B cell (primary cell): Measurements from ENCODE around the gene JARID2. TPM values are rescaled to one million over a fixed set of nuclear protein-coding genes. Genes with fewer than 3 reads are reported as not detected.

Source experiments
- ATAC-seq: fragments of 200-7000 bp; cut with Tn5 transposase; one replicate; pipeline ENCODE4 v1.10.0; 2021; ENCODE audit warnings: low read depth, mild to moderate bottlenecking, moderate number of reproducible peaks, moderate library complexity
- CTCF ChIA-PET: fragments of 350-600 bp; sonication (Branson Sonifier 250); formaldehyde crosslinking; loops from one replicate; lab custom pipeline; 2021; ENCODE audit warnings: antibody characterized with exemption, inconsistent platforms; lab: Charles Lee
- POLR2A ChIA-PET: fragments of 350-600 bp; sonication (Branson Sonifier 250); formaldehyde crosslinking; loops from one replicate; lab custom pipeline; 2021; ENCODE audit warnings: antibody characterized with exemption; lab: Charles Lee
- DNase-seq: peaks from one replicate; pipeline ENCODE4 v3.0.0; 2013
- H2AFZ ChIP-seq: 2 replicates; pipeline ENCODE4 v1.6.1; 2012; ENCODE audit warnings: mild to moderate bottlenecking, low read depth, low read length; ENCODE audit not compliant: insufficient read depth, poor library complexity, severe bottlenecking
- H3K27ac ChIP-seq, 2 donors: 1 replicate in 1 of 2; 2 replicates in 1 of 2; pipeline ENCODE4 v1.5.1; 2012 to 2013; ENCODE audit warnings: low read length in 2 of 2, mild to moderate bottlenecking in 2 of 2, moderate library complexity in 1 of 2
- H3K27me3 ChIP-seq, 4 experiments: fragments of 200-600 bp in 1 of 4; sonication (generic) in 1 of 4; replicated peaks in 1 of 4; 1 replicate in 2 of 4; 2 replicates in 2 of 4; pipeline versions ENCODE4 v1.6.1 to v1.7.0; 2013 to 2016; ENCODE audit warnings: low read length in 3 of 4, mild to moderate bottlenecking in 2 of 4, mixed read lengths in 1 of 4, moderate library complexity in 1 of 4; ENCODE audit not compliant: insufficient read depth in 4 of 4, control insufficient read depth in 3 of 4; ENCODE audit errors: control extremely low read depth in 1 of 4
- H3K36me3 ChIP-seq, 2 experiments: replicated peaks in 1 of 2; 1 replicate in 1 of 2; 2 replicates in 1 of 2; pipeline versions ENCODE4 v1.6.1 to v1.7.1; 2013; ENCODE audit warnings: low read length in 1 of 2; ENCODE audit not compliant: insufficient read depth in 2 of 2, control insufficient read depth in 1 of 2; ENCODE audit errors: control extremely low read depth in 1 of 2, extremely low read depth in 1 of 2
- H3K4me1 ChIP-seq, 2 donors: fragments of 200-600 bp in 1 of 2; sonication (generic) in 1 of 2; 1 replicate in 1 of 2; 2 replicates in 1 of 2; pipeline versions ENCODE4 v1.5.1 to v1.6.1; 2013 to 2017; ENCODE audit warnings: low read length in 2 of 2; ENCODE audit not compliant: control insufficient read depth in 2 of 2, insufficient read depth in 2 of 2
- H3K4me2 ChIP-seq: replicated peaks from 2 replicates; pipeline ENCODE3; 2012; ENCODE audit warnings: mild to moderate bottlenecking, low read depth, low read length; ENCODE audit not compliant: poor library complexity, severe bottlenecking
- H3K4me3 ChIP-seq, 5 experiments: fragments of 200-600 bp in 1 of 5; sonication (generic) in 1 of 5; 1 replicate in 3 of 5; 2 replicates in 2 of 5; pipeline versions ENCODE4 v1.5.1 to v1.7.0; 2011 to 2016; ENCODE audit warnings: low read length in 4 of 5, mild to moderate bottlenecking in 4 of 5, low read depth in 2 of 5, control low read depth in 1 of 5, moderate library complexity in 1 of 5; ENCODE audit not compliant: insufficient read depth in 1 of 5; ENCODE audit errors: control extremely low read depth in 1 of 5, extremely low read depth in 1 of 5
- H3K79me2 ChIP-seq: fragments of 200-600 bp; sonication (generic); one replicate; pipeline ENCODE4 v1.6.0; 2016; ENCODE audit warnings: low read length; ENCODE audit not compliant: control insufficient read depth, insufficient read depth
- H3K9ac ChIP-seq: fragments of 200-600 bp; sonication (generic); 2 replicates; pipeline ENCODE4 v1.6.1; 2017; ENCODE audit warnings: mild to moderate bottlenecking, low read length, moderate library complexity
- H3K9me3 ChIP-seq, 3 donors: one replicate each; pipeline versions ENCODE4 v1.6.1 to v1.7.1; 2013; ENCODE audit warnings: low read length in 2 of 3; ENCODE audit not compliant: control insufficient read depth in 2 of 3, insufficient read depth in 1 of 3; ENCODE audit errors: control extremely low read depth in 1 of 3
- H4K20me1 ChIP-seq: 2 replicates; pipeline ENCODE4 v1.6.0; 2012; ENCODE audit warnings: mild to moderate bottlenecking, low read length; ENCODE audit not compliant: insufficient read depth, control insufficient read depth, poor library complexity, severe bottlenecking
- H3K27ac Mint-ChIP-seq: one replicate; pipeline ENCODE4 v1.8.0; 2021; ENCODE audit warnings: mixed read lengths
- H3K27me3 Mint-ChIP-seq: one replicate; pipeline ENCODE4 v1.8.0; 2021; ENCODE audit warnings: mixed read lengths
- H3K4me1 Mint-ChIP-seq: one replicate; pipeline ENCODE4 v1.8.0; 2021; ENCODE audit warnings: mixed read lengths
- H3K4me3 Mint-ChIP-seq: one replicate; pipeline ENCODE4 v1.8.0; 2021; ENCODE audit warnings: mixed read lengths
- H3K9me3 Mint-ChIP-seq: one replicate; pipeline ENCODE4 v1.8.0; 2022; ENCODE audit warnings: mixed read lengths; ENCODE audit not compliant: insufficient read depth
- EZH2 ChIP-seq: IDR thresholded peaks from 2 replicates; pipeline ENCODE4 v1.6.1; 2012; ENCODE audit warnings: borderline replicate concordance, low read depth, mild to moderate bottlenecking, moderate library complexity, low read length; ENCODE audit not compliant: insufficient read depth, poor library complexity, severe bottlenecking
- WGBS: methylation state at CpG from one replicate; pipeline ENCODE4 v1.1.5; 2013; ENCODE audit warnings: missing lambda C conversion rate; ENCODE audit not compliant: insufficient coverage; 5-methylcytosine and 5-hydroxymethylcytosine counted together
- intact Hi-C: fragments of 100-400 bp; cut with micrococcal nuclease; formaldehyde crosslinking; loops from one replicate; pipeline ENCODE4 v1.10.0; 2022
- polyA plus RNA-seq: library from polyadenylated mRNA; depleted of rRNA; stranded (reverse); fragments of >200 nt; gene quantifications from 2 replicates; pipeline ENCODE4 v1.2.3, GENCODE V29; 2012
- total RNA-seq, 2 donors: library from RNA; stranded (reverse); fragments of 120-200 nt in 1 of 2; gene quantifications; 1 replicate in 1 of 2; 2 replicates in 1 of 2; pipeline versions ENCODE4 v1.2.3 to v1.2.4, GENCODE V29; 2013 to 2022
- TF ChIP-seq, protein P1 (sequence below): fragments of 200-600 bp; IDR thresholded peaks from one replicate; pipeline ENCODE4 v1.8.0; 2022; ENCODE audit warnings: antibody characterized with exemption, mild to moderate bottlenecking

JARID2 gene
- total and polyA plus RNA-seq, 2 donors (not counting 1 experiment from before 2014, with no cell fraction given) = 11.0 to 58.1 TPM

DNA sequence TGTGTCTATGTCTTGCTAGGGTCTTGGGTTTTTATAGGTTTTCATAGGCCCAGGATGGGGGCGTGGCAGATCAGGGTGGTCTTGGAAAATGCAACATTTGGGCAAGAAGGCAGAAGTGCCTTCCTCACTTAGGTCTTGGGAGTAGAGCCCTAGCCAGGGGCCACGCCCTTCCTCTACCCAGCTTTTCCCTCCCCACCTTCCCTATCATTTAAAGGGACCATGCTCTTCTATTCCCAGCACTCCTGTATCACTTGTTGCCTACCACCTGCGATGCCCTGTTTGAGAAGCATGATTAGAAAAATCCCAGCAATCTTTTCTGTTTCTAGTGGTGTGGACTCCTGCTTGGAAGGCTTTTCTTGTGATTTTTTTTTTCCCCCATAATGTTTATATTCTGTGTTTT, 190.6 kb downstream of the JARID2 start:
- ChIA-PET CTCF (no interaction called here), POLR2A (no interaction called here)
- H3K27me3 Mint-ChIP-seq = no peaks in the 10 kb centered on the region
- peak overlapping the region; percentile 30 for H3K4me3 Mint-ChIP-seq
- Histone ChIP-seq H3K9me3 (peaks cover 0 to 8% (median 0%) of the 10 kb centered on the region in 3 donors), H3K36me3 (no peaks in the 10 kb centered on the region), H3K4me1 (peaks cover 75 to 92% of the 10 kb centered on the region in 2 donors), H3K79me2 (peaks cover 100% of the 10 kb centered on the region), H3K4me3 (no peak overlapping the region), H2AFZ (no peak overlapping the region), H3K27ac (peak overlapping the region in 1 of 2 donors; percentile 66), H3K9ac (peak overlapping the region; percentile 9), H3K27me3 (no peaks in the 10 kb centered on the region), H4K20me1 (peaks cover 62% of the 10 kb centered on the region), H3K4me2 (peak overlapping the region; percentile 49)
- no peak for ATAC-seq
- 93% methylated on average over 2 of the region's 3 CpGs for WGBS
- H3K9me3 Mint-ChIP-seq = no peaks in the 10 kb centered on the region
- TF ChIP-seq, protein P1, sequence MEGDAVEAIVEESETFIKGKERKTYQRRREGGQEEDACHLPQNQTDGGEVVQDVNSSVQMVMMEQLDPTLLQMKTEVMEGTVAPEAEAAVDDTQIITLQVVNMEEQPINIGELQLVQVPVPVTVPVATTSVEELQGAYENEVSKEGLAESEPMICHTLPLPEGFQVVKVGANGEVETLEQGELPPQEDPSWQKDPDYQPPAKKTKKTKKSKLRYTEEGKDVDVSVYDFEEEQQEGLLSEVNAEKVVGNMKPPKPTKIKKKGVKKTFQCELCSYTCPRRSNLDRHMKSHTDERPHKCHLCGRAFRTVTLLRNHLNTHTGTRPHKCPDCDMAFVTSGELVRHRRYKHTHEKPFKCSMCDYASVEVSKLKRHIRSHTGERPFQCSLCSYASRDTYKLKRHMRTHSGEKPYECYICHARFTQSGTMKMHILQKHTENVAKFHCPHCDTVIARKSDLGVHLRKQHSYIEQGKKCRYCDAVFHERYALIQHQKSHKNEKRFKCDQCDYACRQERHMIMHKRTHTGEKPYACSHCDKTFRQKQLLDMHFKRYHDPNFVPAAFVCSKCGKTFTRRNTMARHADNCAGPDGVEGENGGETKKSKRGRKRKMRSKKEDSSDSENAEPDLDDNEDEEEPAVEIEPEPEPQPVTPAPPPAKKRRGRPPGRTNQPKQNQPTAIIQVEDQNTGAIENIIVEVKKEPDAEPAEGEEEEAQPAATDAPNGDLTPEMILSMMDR = no peak
- H3K4me1 Mint-ChIP-seq = peaks cover 94% of the 10 kb centered on the region
- peak overlapping the region; percentile 81 for H3K27ac Mint-ChIP-seq
- no peak for DNase-seq
- intact Hi-C loops = no loop called here

- Mint-ChIP-seq H3K27ac (peak overlapping the region; percentile 81), H3K4me1 (peaks cover 87% of the 10 kb centered on the region), H3K27me3 (no peaks in the 10 kb centered on the region), H3K9me3 (no peaks in the 10 kb centered on the region), H3K4me3 (peak overlapping the region; percentile 30)
- H3K36me3 ChIP-seq = no peaks in the 10 kb centered on the region
- H3K9ac ChIP-seq = peak overlapping the region; percentile 9
- H3K4me1 ChIP-seq = peaks cover 68 to 87% of the 10 kb centered on the region in 2 donors
- WGBS = no CpG with 5 or more reads among the region's 3 CpGs
- DNase-seq (peak; percentile 41), ATAC-seq (no peak)
- ChIA-PET CTCF (interaction anchor here (1.1 kb wide), 1 partner anchor 19 kb away, joined by 3 read pairs; no protein-coding TSS in a partner anchor), POLR2A (interaction anchor here (0.5 to 0.7 kb wide), 4 partner anchors 9 to 236 kb away, joined by 3 to 4 read pairs (median 3); no protein-coding TSS in a partner anchor)
- no peaks in the 10 kb centered on the region for H3K27me3 ChIP-seq
- H2AFZ ChIP-seq = no peak overlapping the region
- intact Hi-C loops = no loop called here
- H3K9me3 ChIP-seq = peaks cover 0 to 8% (median 0%) of the 10 kb centered on the region in 3 donors
- peak overlapping the region; percentile 66 for H3K27ac ChIP-seq
- peak overlapping the region; percentile 49 for H3K4me2 ChIP-seq
- peaks cover 99% of the 10 kb centered on the region for H3K79me2 ChIP-seq
- TF ChIP-seq, protein P1 = no peak
- TF ChIP-seq EZH2 = no peak
- peaks cover 62% of the 10 kb centered on the region for H4K20me1 ChIP-seq
- peak overlapping the region in 1 of 5 experiments; percentile 12 for H3K4me3 ChIP-seq
Measured at GRCh38 chr6:15437090-15437635, 191.3 kb downstream of the JARID2 start.
